Heart left ventricle (tissue), 13 donors: ENCODE measurements around the gene NUFIP2.

ENCODE experiments used
- CTCF ChIP-seq, 12 donors: fragments of 200-600 bp; sonication (generic) in 4 of 12; IDR thresholded peaks; one replicate each; pipeline versions ENCODE4 v1.5.0 to v1.8.0; 2018 to 2022; ENCODE audit warnings: antibody characterized with exemption in 12 of 12, mild to moderate bottlenecking in 5 of 12
- POLR2A ChIP-seq, 2 donors: fragments of 450-650 bp; IDR thresholded peaks; one replicate each; pipeline ENCODE4 v1.6.1; 2017; ENCODE audit warnings: antibody characterized with exemption in 2 of 2, mild to moderate bottlenecking in 2 of 2, moderate library complexity in 2 of 2
- donor health status: ischemic (EF 13 %, LVEDD 7.1; RV severe dilation, severe dysfunction).
- donor health status: DM: no; HTN: yes; CAD: no.
- donor health status: DM: no; HTN: no; CAD: no.
- donor health status: ischemic (EF 25% LVEDD 6.9; RV normal size, moderate dysfunction).
- donor health status: ischemic (EF 25% LVEDD 5.7; RV mildly dilated, moderate dysfunction).
- donor health status: ischemic (EF 35%, LVEDD 5.7; RV mildly dilated, moderate dysfunction).
- donor health status: nonischemic (EF 11% LVEDD 7.7; RV severe dilation, severe dysfunction).
- donor health status: DM: yes; HTN: yes; CAD: no.
- donor health status: PGD.
- donor health status: ischemic (EF 29% LVEDD 5.4; RV normal size, mild dysfunction).
- donor health status: nonischemic (EF 23%, LVEDD 6.1; RV moderate dilation, normal function).

- no peak for TF ChIP-seq CTCF (IDR thresholded peaks at IDR 0.05)
- TF ChIP-seq POLR2A (IDR thresholded peaks at IDR 0.05), result no peak
Measured at GRCh38 chr17:29246628-29247027, 47.3 kb downstream of the NUFIP2 start, which contains the start of gene CRYBA1.
